Activated CD4-positive, alpha-beta T cell treated with anti-CD3 and anti-CD28 coated beads, Interleukin-2, amount 50 U/mL, for 24 hours (primary cell): Measurements from ENCODE around the gene RABGEF1.
"Not testable (repeated sequence)": the region's sequence is repeated elsewhere in the genome, so short reads cannot be mapped to it uniquely, and the experiment has no call there.

Experiments
- DNase-seq, 2 donors: peaks; one replicate each; pipeline ENCODE4 v3.0.0-alpha.2; 2020; ENCODE audit warnings: low read depth in 1 of 2, low spot score in 1 of 2

RABGEF1 gene

GRCh38 chr7:66740302-66740979 lies at the start of gene RABGEF1:
Gene RABGEF1 (plus strand): TSS chr7:66740733. CDS start chr7:66771900, 31,167 bp downstream.
- DNase-seq: peak; percentile 96 to 97

- no peak for DNase-seq
These were observed 47.2 kb upstream of the RABGEF1 start for GRCh38 chr7:66693331-66693730.

- DNase-seq: no peak
These were observed 46.2 kb upstream of the RABGEF1 start for GRCh38 chr7:66694286-66694685.

GRCh38 chr7:66695417-66695816 lies 45.1 kb upstream of the RABGEF1 start:
- DNase-seq: not testable (repeated sequence)

GRCh38 chr7:66696134-66696533 lies 44.4 kb upstream of the RABGEF1 start:
- not testable (repeated sequence) for DNase-seq

- DNase-seq: no peak
These were observed 43.8 kb upstream of the RABGEF1 start for GRCh38 chr7:66696774-66697191.

GRCh38 chr7:66697449-66698438 lies 42.8 kb upstream of the RABGEF1 start:
- no peak for DNase-seq

- DNase-seq: no peak
These were observed 41.8 kb upstream of the RABGEF1 start for GRCh38 chr7:66698652-66699205.

GRCh38 chr7:66699998-66700397 lies 40.5 kb upstream of the RABGEF1 start:
- DNase-seq: no peak

- no peak for DNase-seq
These were observed 39.9 kb upstream of the RABGEF1 start for GRCh38 chr7:66700633-66701131.

GRCh38 chr7:66707825-66708224 lies 32.7 kb upstream of the RABGEF1 start:
- DNase-seq: no peak

- not testable (repeated sequence) for DNase-seq
These were observed 29.8 kb upstream of the RABGEF1 start for GRCh38 chr7:66710752-66711151.

GRCh38 chr7:66713687-66714086 lies 26.8 kb upstream of the RABGEF1 start:
- DNase-seq: no peak

GRCh38 chr7:66716634-66717033 lies 23.9 kb upstream of the RABGEF1 start:
- DNase-seq: not testable (repeated sequence)

- DNase-seq: no peak
These were observed 20.0 kb upstream of the RABGEF1 start for GRCh38 chr7:66720561-66720960.

- DNase-seq: no peak
These were observed 14.7 kb upstream of the RABGEF1 start for GRCh38 chr7:66725843-66726242.

- DNase-seq: no peak
These were observed 13.5 kb upstream of the RABGEF1 start for GRCh38 chr7:66727058-66727457.

GRCh38 chr7:66728571-66728970 lies 12.0 kb upstream of the RABGEF1 start:
- DNase-seq: no peak

- no peak for DNase-seq
These were observed 11.3 kb upstream of the RABGEF1 start for GRCh38 chr7:66729274-66729673.

GRCh38 chr7:66731986-66732385 lies 8.5 kb upstream of the RABGEF1 start:
- DNase-seq: no peak

- DNase-seq: no peak
These were observed 8.1 kb upstream of the RABGEF1 start for GRCh38 chr7:66732439-66732838.

GRCh38 chr7:66734006-66734405 lies 6.5 kb upstream of the RABGEF1 start:
- DNase-seq: no peak
